Measurements from ENCODE around the gene CSMD2. TPM values are rescaled to one million over a fixed set of nuclear protein-coding genes. Genes with fewer than 3 reads are reported as not detected.

The CSMD2 gene
- total and polyA plus RNA-seq, 4 experiments from 2014 or later = not detected

- no peaks in the 10 kb centered on the region for H3K27me3 ChIP-seq (ENCODE audit: insufficient read depth, low read length)
- DNase-seq = no peak
- no peaks in the 10 kb centered on the region for H3K9me3 ChIP-seq (ENCODE audit: control insufficient read depth in 1 of 2, low read length in 2 of 2)
- Mint-ChIP-seq H3K9me3 (peaks cover 0 to 2% (median 0%) of the 10 kb centered on the region in 8 donors), H3K36me3 (no peaks in the 10 kb centered on the region), H3K4me3 (no peak overlapping the region), H3K27ac (peak overlapping the region in 1 of 7 donors; percentile 13), H3K27me3 (peaks cover 4 to 5% of the 10 kb centered on the region in 2 donors), H3K4me1 (no peaks in the 10 kb centered on the region)
- no peak overlapping the region for H3K27ac ChIP-seq (ENCODE audit: low read depth, low read length)
- no peaks in the 10 kb centered on the region for H3K36me3 ChIP-seq (ENCODE audit: insufficient read depth, low read length)
- intact Hi-C loops (cut with micrococcal nuclease) = no loop called here
- POLR2A ChIA-PET (ENCODE audit: partially characterized antibody) = no interaction called here
- CTCF ChIA-PET (ENCODE audit: partially characterized antibody) = no interaction called here
- no peaks in the 10 kb centered on the region for H3K4me1 ChIP-seq (ENCODE audit: insufficient read depth, low read length)
- no peak overlapping the region for H3K4me3 ChIP-seq (ENCODE audit: low read length in 2 of 2)
Observed at GRCh38 chr1:34131396-34132160, 33.5 kb downstream of the CSMD2 start.

DNA sequence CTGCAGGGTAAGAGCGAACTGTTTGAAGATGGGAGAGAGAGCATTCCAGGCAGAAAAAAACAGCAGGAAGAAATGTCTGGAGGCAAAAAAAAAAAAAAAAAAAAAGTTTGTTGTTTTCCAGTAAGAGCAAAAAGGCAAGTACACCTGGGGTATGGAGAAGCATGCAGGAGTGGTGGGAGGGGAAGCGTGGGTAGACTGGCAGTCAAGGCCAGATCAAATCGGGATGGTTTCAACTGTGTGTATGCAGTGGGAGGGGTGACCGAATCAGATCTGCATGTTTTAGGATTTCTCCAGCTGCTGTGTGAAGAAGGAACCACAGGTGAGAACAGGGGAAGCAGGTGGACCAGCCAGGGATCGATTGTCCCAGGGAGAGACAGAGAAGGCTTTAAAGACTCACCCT lies 34.7 kb downstream of the CSMD2 start:
- Histone ChIP-seq H3K4me3 (ENCODE audit: low read length in 2 of 2) (no peak overlapping the region), H3K4me1 (ENCODE audit: insufficient read depth, low read length) (no peaks in the 10 kb centered on the region), H3K9me3 (ENCODE audit: control insufficient read depth in 1 of 2, low read length in 2 of 2) (no peaks in the 10 kb centered on the region), H3K27ac (ENCODE audit: low read depth, low read length) (no peak overlapping the region), H3K27me3 (ENCODE audit: insufficient read depth, low read length) (no peaks in the 10 kb centered on the region), H3K36me3 (ENCODE audit: insufficient read depth, low read length) (no peaks in the 10 kb centered on the region)
- peaks cover 0 to 2% (median 0%) of the 10 kb centered on the region in 8 donors for H3K9me3 Mint-ChIP-seq
- peaks cover 6 to 7% of the 10 kb centered on the region in 2 donors for H3K27me3 Mint-ChIP-seq
- POLR2A ChIA-PET (ENCODE audit: partially characterized antibody) = no interaction called here
- CTCF ChIA-PET (ENCODE audit: partially characterized antibody) = no interaction called here
- no peaks in the 10 kb centered on the region for H3K4me1 Mint-ChIP-seq
- no peak for DNase-seq
- no peak overlapping the region for H3K27ac Mint-ChIP-seq
- intact Hi-C loops (cut with micrococcal nuclease) = no loop called here
- no peak overlapping the region for H3K4me3 Mint-ChIP-seq
- H3K36me3 Mint-ChIP-seq = no peaks in the 10 kb centered on the region

GRCh38 chr1:34129630-34130029 lies 35.4 kb downstream of the CSMD2 start:
- no peaks in the 10 kb centered on the region for H3K36me3 Mint-ChIP-seq
- no peaks in the 10 kb centered on the region for H3K4me1 Mint-ChIP-seq
- Histone ChIP-seq H3K27me3 (ENCODE audit: insufficient read depth, low read length) (no peaks in the 10 kb centered on the region), H3K4me1 (ENCODE audit: insufficient read depth, low read length) (no peaks in the 10 kb centered on the region), H3K36me3 (ENCODE audit: insufficient read depth, low read length) (no peaks in the 10 kb centered on the region), H3K4me3 (ENCODE audit: low read length in 2 of 2) (no peak overlapping the region), H3K9me3 (ENCODE audit: control insufficient read depth in 1 of 2, low read length in 2 of 2) (no peaks in the 10 kb centered on the region), H3K27ac (ENCODE audit: low read depth, low read length) (no peak overlapping the region)
- no peak overlapping the region for H3K4me3 Mint-ChIP-seq
- no peak for DNase-seq
- H3K9me3 Mint-ChIP-seq = peaks cover 0 to 2% (median 0%) of the 10 kb centered on the region in 8 donors
- CTCF ChIA-PET (ENCODE audit: partially characterized antibody) = no interaction called here
- intact Hi-C loops (cut with micrococcal nuclease) = no loop called here
- POLR2A ChIA-PET (ENCODE audit: partially characterized antibody) = no interaction called here
- H3K27ac Mint-ChIP-seq = no peak overlapping the region
- peaks cover 9 to 10% of the 10 kb centered on the region in 2 donors for H3K27me3 Mint-ChIP-seq

- H3K27me3 ChIP-seq (ENCODE audit: insufficient read depth, low read length) = no peaks in the 10 kb centered on the region
- Mint-ChIP-seq H3K36me3 (no peaks in the 10 kb centered on the region), H3K27ac (no peak overlapping the region), H3K27me3 (peaks cover 9 to 13% of the 10 kb centered on the region in 2 donors), H3K4me3 (no peak overlapping the region), H3K9me3 (peaks cover 0 to 2% (median 0%) of the 10 kb centered on the region in 8 donors), H3K4me1 (no peaks in the 10 kb centered on the region)
- CTCF ChIA-PET (ENCODE audit: partially characterized antibody) = no interaction called here
- POLR2A ChIA-PET (ENCODE audit: partially characterized antibody) = no interaction called here
- H3K36me3 ChIP-seq (ENCODE audit: insufficient read depth, low read length) = no peaks in the 10 kb centered on the region
- H3K27ac ChIP-seq (ENCODE audit: low read depth, low read length) = no peak overlapping the region
- intact Hi-C loops (cut with micrococcal nuclease) = no loop called here
- no peaks in the 10 kb centered on the region for H3K4me1 ChIP-seq (ENCODE audit: insufficient read depth, low read length)
- H3K4me3 ChIP-seq (ENCODE audit: low read length in 2 of 2) = no peak overlapping the region
- DNase-seq = no peak
- no peaks in the 10 kb centered on the region for H3K9me3 ChIP-seq (ENCODE audit: control insufficient read depth in 1 of 2, low read length in 2 of 2)
Observed at GRCh38 chr1:34128186-34128889, 36.7 kb downstream of the CSMD2 start.

GRCh38 chr1:34127006-34128000 lies 37.7 kb downstream of the CSMD2 start:
- H3K27me3 ChIP-seq (ENCODE audit: insufficient read depth, low read length) = no peaks in the 10 kb centered on the region
- Mint-ChIP-seq H3K4me1 (no peaks in the 10 kb centered on the region), H3K27me3 (peaks cover 9 to 17% of the 10 kb centered on the region in 2 donors), H3K27ac (no peak overlapping the region), H3K4me3 (no peak overlapping the region), H3K9me3 (peaks cover 0 to 2% (median 0%) of the 10 kb centered on the region in 8 donors), H3K36me3 (no peaks in the 10 kb centered on the region)
- H3K9me3 ChIP-seq (ENCODE audit: control insufficient read depth in 1 of 2, low read length in 2 of 2) = no peaks in the 10 kb centered on the region
- H3K4me3 ChIP-seq (ENCODE audit: low read length in 2 of 2) = no peak overlapping the region
- ChIA-PET POLR2A (ENCODE audit: partially characterized antibody) (no interaction called here), CTCF (ENCODE audit: partially characterized antibody) (no interaction called here)
- intact Hi-C loops (cut with micrococcal nuclease) = no loop called here
- no peak for DNase-seq
- no peak overlapping the region for H3K27ac ChIP-seq (ENCODE audit: low read depth, low read length)
- no peaks in the 10 kb centered on the region for H3K4me1 ChIP-seq (ENCODE audit: insufficient read depth, low read length)
- H3K36me3 ChIP-seq (ENCODE audit: insufficient read depth, low read length) = no peaks in the 10 kb centered on the region

GRCh38 chr1:34126486-34126885 lies 38.5 kb downstream of the CSMD2 start:
- DNase-seq = no peak
- H3K36me3 Mint-ChIP-seq = no peaks in the 10 kb centered on the region
- no peak overlapping the region for H3K4me3 Mint-ChIP-seq
- H3K27me3 Mint-ChIP-seq = peaks cover 9 to 17% of the 10 kb centered on the region in 2 donors
- no peaks in the 10 kb centered on the region for H3K4me1 Mint-ChIP-seq
- POLR2A ChIA-PET (ENCODE audit: partially characterized antibody) = no interaction called here
- no peak overlapping the region for H3K27ac Mint-ChIP-seq
- no peaks in the 10 kb centered on the region for H3K9me3 ChIP-seq (ENCODE audit: control insufficient read depth in 1 of 2, low read length in 2 of 2)
- no peak overlapping the region for H3K27ac ChIP-seq (ENCODE audit: low read depth, low read length)
- H3K27me3 ChIP-seq (ENCODE audit: insufficient read depth, low read length) = no peaks in the 10 kb centered on the region
- H3K4me1 ChIP-seq (ENCODE audit: insufficient read depth, low read length) = no peaks in the 10 kb centered on the region
- intact Hi-C loops (cut with micrococcal nuclease) = no loop called here
- no peaks in the 10 kb centered on the region for H3K36me3 ChIP-seq (ENCODE audit: insufficient read depth, low read length)
- no peak overlapping the region for H3K4me3 ChIP-seq (ENCODE audit: low read length in 2 of 2)
- CTCF ChIA-PET (ENCODE audit: partially characterized antibody) = no interaction called here
- peaks cover 0 to 2% (median 0%) of the 10 kb centered on the region in 8 donors for H3K9me3 Mint-ChIP-seq
